Keratinocyte (primary cell): ENCODE measurements around the gene BABAM2. TPM values are rescaled to one million over a fixed set of nuclear protein-coding genes. Genes with fewer than 3 reads are reported as not detected.

Source experiments
- DNase-seq: peaks from one replicate; pipeline ENCODE4 v3.0.0-alpha.2; 2011; ENCODE audit warnings: low read depth, missing footprints, low spot score
- FAIRE-seq: peaks from 2 replicates; lab custom pipeline; 2011; peaks lifted over from hg19 to GRCh38; lab: Jason Lieb, UNC
- H2AFZ ChIP-seq: 2 replicates; pipeline ENCODE4 v1.6.0; 2012; ENCODE audit warnings: low read length, control low read depth, inconsistent platforms; ENCODE audit not compliant: control insufficient read depth
- H3K27ac ChIP-seq: 2 replicates; pipeline ENCODE4 v1.5.1; 2011; ENCODE audit warnings: low read length; ENCODE audit not compliant: control insufficient read depth, insufficient read depth
- H3K27me3 ChIP-seq: 3 replicates; pipeline ENCODE4 v1.6.0; 2011; ENCODE audit warnings: low read length; ENCODE audit not compliant: control insufficient read depth, insufficient read depth; ENCODE audit errors: extremely low read depth
- H3K36me3 ChIP-seq, 2 experiments: 2 replicates in 1 of 2; 3 replicates in 1 of 2; pipeline ENCODE4 v1.5.1; 2011; ENCODE audit warnings: low read length in 2 of 2, mild to moderate bottlenecking in 1 of 2; ENCODE audit not compliant: control insufficient read depth in 2 of 2, insufficient read depth in 2 of 2; ENCODE audit errors: extremely low read depth in 1 of 2
- H3K4me1 ChIP-seq: 3 replicates; pipeline ENCODE4 v1.5.1; 2011; ENCODE audit warnings: low read length; ENCODE audit not compliant: control insufficient read depth, insufficient read depth; ENCODE audit errors: extremely low read depth
- H3K4me2 ChIP-seq: 3 replicates; pipeline ENCODE4 v1.6.0; 2011; ENCODE audit warnings: low read depth, low read length; ENCODE audit not compliant: control insufficient read depth, insufficient read depth; ENCODE audit errors: extremely low read depth
- H3K4me3 ChIP-seq, 3 experiments: fragments of 200-600 bp in 1 of 3; sonication (generic) in 1 of 3; 2 replicates in 2 of 3; 3 replicates in 1 of 3; pipeline ENCODE4 v1.5.1; 2011 to 2016; ENCODE audit warnings: low read length in 3 of 3, mild to moderate bottlenecking in 3 of 3, control low read depth in 2 of 3, inconsistent platforms in 1 of 3, low read depth in 1 of 3, mixed read lengths in 1 of 3, mixed run types in 1 of 3, moderate library complexity in 1 of 3; ENCODE audit not compliant: control insufficient read depth in 2 of 3, insufficient read depth in 2 of 3; ENCODE audit errors: extremely low read depth in 1 of 3
- H3K79me2 ChIP-seq: 2 replicates; pipeline ENCODE4 v1.6.0; 2012; ENCODE audit warnings: low read length; ENCODE audit not compliant: control insufficient read depth, insufficient read depth
- H3K9ac ChIP-seq: 3 replicates; pipeline ENCODE4 v1.6.0; 2011; ENCODE audit warnings: low read length; ENCODE audit not compliant: control insufficient read depth, insufficient read depth; ENCODE audit errors: extremely low read depth
- H3K9me1 ChIP-seq: 3 replicates; pipeline ENCODE4 v1.6.0; 2011; ENCODE audit warnings: low read length; ENCODE audit not compliant: control insufficient read depth, insufficient read depth; ENCODE audit errors: extremely low read depth
- H3K9me3 ChIP-seq: 2 replicates; pipeline ENCODE4 v1.5.1; 2012; ENCODE audit warnings: low read depth, low read length; ENCODE audit not compliant: control insufficient read depth
- H4K20me1 ChIP-seq: 3 replicates; pipeline ENCODE4 v1.6.0; 2011; ENCODE audit warnings: low read length; ENCODE audit not compliant: control insufficient read depth, insufficient read depth; ENCODE audit errors: extremely low read depth
- CTCF ChIP-seq, 3 experiments: IDR thresholded peaks in 1 of 3; conservative IDR thresholded peaks in 1 of 3; optimal IDR thresholded peaks in 1 of 3; 2 replicates in 2 of 3; 3 replicates in 1 of 3; pipeline versions ENCODE3 to v1.5.1; 2011; ENCODE audit warnings: low read length in 3 of 3, mild to moderate bottlenecking in 3 of 3, moderate library complexity in 2 of 3, control low read depth in 1 of 3, inconsistent platforms in 1 of 3; ENCODE audit not compliant: insufficient read depth in 2 of 3; ENCODE audit errors: extremely low read depth in 1 of 3
- EZH2 ChIP-seq: IDR thresholded peaks from one replicate; pipeline ENCODE4 v1.6.1; 2012; ENCODE audit warnings: inconsistent platforms, mild to moderate bottlenecking, low read length, moderate library complexity
- dilution Hi-C: fragments of 300-500 bp; cut with MboI; formaldehyde crosslinking; loops from one replicate; pipeline ENCODE4 v1.7.0; 2020; ENCODE audit warnings: low sequenced_read_pairs; ENCODE audit not compliant: extremely low pct_ligation_motif_present
- polyA plus RNA-seq, 5 experiments: library from polyadenylated mRNA; depleted of rRNA in 3 of 5; stranded (reverse) in 3 of 5; stranded (forward) in 1 of 5; unstranded in 1 of 5; fragments of >200 nt; gene quantifications; 1 replicate in 1 of 5; 2 replicates in 3 of 5; 3 replicates in 1 of 5; pipeline versions ENCODE4 v1.2.1 to v1.2.3, GENCODE V29; 2011 to 2012; ENCODE audit warnings: missing spikeins in 2 of 5, low read depth in 1 of 5, low replicate concordance in 1 of 5

The BABAM2 gene
- polyA plus RNA-seq, 1 donor (not counting 4 experiments of a cell fraction or from before 2014, with no cell fraction given) = 29.8 TPM

DNA sequence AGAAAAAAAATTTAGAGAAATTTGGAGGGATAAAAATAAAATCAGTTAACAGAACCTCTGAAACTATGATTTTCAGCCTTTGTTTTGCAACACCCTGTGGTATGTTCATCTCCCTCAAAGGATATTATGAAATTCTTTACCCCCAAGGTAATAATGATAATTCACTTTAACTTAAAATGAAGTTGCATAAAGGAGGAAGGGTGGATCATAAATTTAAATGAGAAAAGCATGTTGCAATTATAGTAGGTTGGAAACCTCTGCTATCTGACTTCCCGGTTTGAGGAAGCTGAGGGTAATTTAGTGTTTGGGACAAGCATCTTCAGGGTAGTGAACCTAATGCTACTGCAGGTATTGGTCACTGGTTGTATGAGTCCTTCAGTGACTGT is 102.9 kb downstream of the BABAM2 start:
- H3K79me2 ChIP-seq = no peaks in the 10 kb centered on the region
- FAIRE-seq = peak; percentile 84
- no peaks in the 10 kb centered on the region for H3K9me1 ChIP-seq
- no peak overlapping the region for H3K9ac ChIP-seq
- dilution Hi-C loops = no loop called here
- H4K20me1 ChIP-seq = no peaks in the 10 kb centered on the region
- H3K4me3 ChIP-seq = no peak overlapping the region
- no peaks in the 10 kb centered on the region for H3K9me3 ChIP-seq
- no peaks in the 10 kb centered on the region for H3K36me3 ChIP-seq
- no peaks in the 10 kb centered on the region for H3K27me3 ChIP-seq
- peaks cover 36% of the 10 kb centered on the region for H3K4me1 ChIP-seq
- peak overlapping the region; percentile 27 for H3K27ac ChIP-seq
- TF ChIP-seq EZH2 (no peak), CTCF (optimal IDR thresholded peaks at IDR 0.05 in 1 of 3, IDR thresholded peaks at IDR 0.05 in 1 of 3, conservative IDR thresholded peaks at IDR 0.05 in 1 of 3; ENCODE audit: extremely low read depth in 1 of 3, insufficient read depth in 2 of 3, low read length in 3 of 3) (no peak)
- DNase-seq = no peak
- H2AFZ ChIP-seq = no peak overlapping the region
- H3K4me2 ChIP-seq = peak overlapping the region; percentile 48

DNA sequence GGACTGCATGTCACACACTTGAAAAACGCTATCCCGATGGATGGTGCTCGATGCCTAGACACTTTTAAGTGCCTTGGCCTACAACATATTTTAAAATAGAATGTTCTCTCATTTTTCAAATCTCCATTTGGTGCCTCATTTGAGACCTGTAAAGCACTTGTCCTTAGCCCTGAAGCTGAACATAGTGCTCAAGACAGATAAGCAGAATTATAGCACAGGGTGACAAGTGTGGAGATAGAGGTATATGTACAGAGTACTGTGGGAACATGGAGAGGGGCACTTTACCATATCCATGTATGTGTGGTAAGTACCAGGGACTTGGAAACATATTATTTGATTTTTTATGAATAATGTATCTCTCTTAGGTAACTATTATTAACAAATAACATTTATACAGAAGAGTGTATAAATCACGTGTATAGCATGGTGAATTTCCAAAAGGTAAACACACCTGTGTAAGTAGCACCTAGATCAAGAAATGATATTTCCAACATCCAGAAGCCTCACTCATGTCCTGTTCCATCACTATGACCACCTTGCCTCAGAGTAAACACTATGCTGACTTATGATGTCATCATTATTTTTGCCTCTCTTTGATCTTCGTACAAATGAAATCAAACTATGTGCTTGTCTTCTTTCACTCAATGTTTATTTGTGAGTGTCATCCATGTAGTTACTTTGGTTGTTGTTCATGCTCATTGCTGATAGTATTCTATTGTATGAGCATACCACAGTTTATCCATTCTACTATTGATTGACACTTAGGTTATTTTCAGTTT is 103.6 kb downstream of the BABAM2 start:
- FAIRE-seq = no peak
- DNase-seq = no peak
- H3K4me2 ChIP-seq = peak overlapping the region; percentile 48

More for the DNA sequence above, 103.6 kb downstream of the BABAM2 start:
- no peaks in the 10 kb centered on the region for H3K9me1 ChIP-seq
- H3K79me2 ChIP-seq = no peaks in the 10 kb centered on the region
- H3K27me3 ChIP-seq = no peaks in the 10 kb centered on the region
- no peak overlapping the region for H2AFZ ChIP-seq
- H3K4me3 ChIP-seq = no peak overlapping the region
- H3K27ac ChIP-seq = no peak overlapping the region
- H4K20me1 ChIP-seq = no peaks in the 10 kb centered on the region
- no peak overlapping the region for H3K9ac ChIP-seq
- H3K4me1 ChIP-seq = peaks cover 29% of the 10 kb centered on the region
- dilution Hi-C loops = no loop called here
- H3K9me3 ChIP-seq = no peaks in the 10 kb centered on the region
- no peaks in the 10 kb centered on the region for H3K36me3 ChIP-seq
- TF ChIP-seq CTCF (optimal IDR thresholded peaks at IDR 0.05 in 1 of 3, IDR thresholded peaks at IDR 0.05 in 1 of 3, conservative IDR thresholded peaks at IDR 0.05 in 1 of 3; ENCODE audit: extremely low read depth in 1 of 3, insufficient read depth in 2 of 3, low read length in 3 of 3) (no peak), EZH2 (no peak)
